NOMO-1 treated with DMSO at 0.1 percent for 48 hours (cell line): ENCODE results near the gene ELF5.

Source experiments
- DNase-seq: peaks from one replicate; lab custom pipeline; 2025; ENCODE audit not compliant: unreplicated experiment; lab: John Stamatoyannopoulos, UW

ELF5 gene

GRCh38 chr11:34513682-34514449 lies at the start of gene ELF5:
Gene ELF5 (minus strand): TSS chr11:34513794. CDS start chr11:34505749, 8,045 bp downstream.
- DNase-seq: no peak

GRCh38 chr11:34562976-34563375 lies 49.4 kb upstream of the ELF5 start:
- DNase-seq: no peak

GRCh38 chr11:34560511-34560910 lies 46.9 kb upstream of the ELF5 start:
- no peak for DNase-seq

GRCh38 chr11:34558673-34559072 lies 45.1 kb upstream of the ELF5 start:
- DNase-seq: no peak

GRCh38 chr11:34558211-34558610 lies 44.6 kb upstream of the ELF5 start:
- no peak for DNase-seq

- DNase-seq: peak; percentile 79
Measured at GRCh38 chr11:34552270-34552669, 38.7 kb upstream of the ELF5 start.

GRCh38 chr11:34549271-34549670 lies 35.7 kb upstream of the ELF5 start:
- no peak for DNase-seq

GRCh38 chr11:34548278-34548677 lies 34.7 kb upstream of the ELF5 start:
- no peak for DNase-seq

GRCh38 chr11:34546511-34547209 lies 33.1 kb upstream of the ELF5 start:
- DNase-seq: no peak

GRCh38 chr11:34542089-34542488 lies 28.5 kb upstream of the ELF5 start:
- DNase-seq: no peak

- no peak for DNase-seq
Measured at GRCh38 chr11:34540870-34541269, 27.3 kb upstream of the ELF5 start.

GRCh38 chr11:34537636-34538035 lies 24.0 kb upstream of the ELF5 start:
- DNase-seq: no peak

- DNase-seq: no peak
Measured at GRCh38 chr11:34536056-34536455, 22.5 kb upstream of the ELF5 start.

GRCh38 chr11:34534826-34535225 lies 21.2 kb upstream of the ELF5 start:
- DNase-seq: no peak

GRCh38 chr11:34531663-34532062 lies 18.1 kb upstream of the ELF5 start:
- DNase-seq: no peak

GRCh38 chr11:34530545-34531234 lies 17.1 kb upstream of the ELF5 start:
- DNase-seq: no peak

GRCh38 chr11:34529643-34530042 lies 16.0 kb upstream of the ELF5 start:
- no peak for DNase-seq

- no peak for DNase-seq
Measured at GRCh38 chr11:34528072-34528471, 14.5 kb upstream of the ELF5 start.

- DNase-seq: no peak
Measured at GRCh38 chr11:34525888-34526657, 12.5 kb upstream of the ELF5 start.

- no peak for DNase-seq
Measured at GRCh38 chr11:34525098-34525497, 11.5 kb upstream of the ELF5 start.

- DNase-seq: no peak
Measured at GRCh38 chr11:34524696-34525095, 11.1 kb upstream of the ELF5 start.
